Stimulated activated CD4-positive, alpha-beta T cell treated with anti-CD3 and anti-CD28 coated beads, TNF-alpha, amount 100 ng/mL, for 48 hours (primary cell): ENCODE data around the gene HEG1.
A peak's percentile ranks its signal among the peaks of the same experiment; 100 is the strongest.
"Not testable (repeated sequence)": the region's sequence is repeated elsewhere in the genome, so short reads cannot be mapped to it uniquely, and the experiment has no call there.

Experiments
- DNase-seq, 3 donors: peaks; one replicate each; pipeline ENCODE4 v3.0.0-alpha.2; 2020; ENCODE audit warnings: low read depth in 3 of 3

HEG1 gene, protein sequence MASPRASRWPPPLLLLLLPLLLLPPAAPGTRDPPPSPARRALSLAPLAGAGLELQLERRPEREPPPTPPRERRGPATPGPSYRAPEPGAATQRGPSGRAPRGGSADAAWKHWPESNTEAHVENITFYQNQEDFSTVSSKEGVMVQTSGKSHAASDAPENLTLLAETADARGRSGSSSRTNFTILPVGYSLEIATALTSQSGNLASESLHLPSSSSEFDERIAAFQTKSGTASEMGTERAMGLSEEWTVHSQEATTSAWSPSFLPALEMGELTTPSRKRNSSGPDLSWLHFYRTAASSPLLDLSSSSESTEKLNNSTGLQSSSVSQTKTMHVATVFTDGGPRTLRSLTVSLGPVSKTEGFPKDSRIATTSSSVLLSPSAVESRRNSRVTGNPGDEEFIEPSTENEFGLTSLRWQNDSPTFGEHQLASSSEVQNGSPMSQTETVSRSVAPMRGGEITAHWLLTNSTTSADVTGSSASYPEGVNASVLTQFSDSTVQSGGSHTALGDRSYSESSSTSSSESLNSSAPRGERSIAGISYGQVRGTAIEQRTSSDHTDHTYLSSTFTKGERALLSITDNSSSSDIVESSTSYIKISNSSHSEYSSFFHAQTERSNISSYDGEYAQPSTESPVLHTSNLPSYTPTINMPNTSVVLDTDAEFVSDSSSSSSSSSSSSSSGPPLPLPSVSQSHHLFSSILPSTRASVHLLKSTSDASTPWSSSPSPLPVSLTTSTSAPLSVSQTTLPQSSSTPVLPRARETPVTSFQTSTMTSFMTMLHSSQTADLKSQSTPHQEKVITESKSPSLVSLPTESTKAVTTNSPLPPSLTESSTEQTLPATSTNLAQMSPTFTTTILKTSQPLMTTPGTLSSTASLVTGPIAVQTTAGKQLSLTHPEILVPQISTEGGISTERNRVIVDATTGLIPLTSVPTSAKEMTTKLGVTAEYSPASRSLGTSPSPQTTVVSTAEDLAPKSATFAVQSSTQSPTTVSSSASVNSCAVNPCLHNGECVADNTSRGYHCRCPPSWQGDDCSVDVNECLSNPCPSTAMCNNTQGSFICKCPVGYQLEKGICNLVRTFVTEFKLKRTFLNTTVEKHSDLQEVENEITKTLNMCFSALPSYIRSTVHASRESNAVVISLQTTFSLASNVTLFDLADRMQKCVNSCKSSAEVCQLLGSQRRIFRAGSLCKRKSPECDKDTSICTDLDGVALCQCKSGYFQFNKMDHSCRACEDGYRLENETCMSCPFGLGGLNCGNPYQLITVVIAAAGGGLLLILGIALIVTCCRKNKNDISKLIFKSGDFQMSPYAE (N-terminal part only)

DNA sequence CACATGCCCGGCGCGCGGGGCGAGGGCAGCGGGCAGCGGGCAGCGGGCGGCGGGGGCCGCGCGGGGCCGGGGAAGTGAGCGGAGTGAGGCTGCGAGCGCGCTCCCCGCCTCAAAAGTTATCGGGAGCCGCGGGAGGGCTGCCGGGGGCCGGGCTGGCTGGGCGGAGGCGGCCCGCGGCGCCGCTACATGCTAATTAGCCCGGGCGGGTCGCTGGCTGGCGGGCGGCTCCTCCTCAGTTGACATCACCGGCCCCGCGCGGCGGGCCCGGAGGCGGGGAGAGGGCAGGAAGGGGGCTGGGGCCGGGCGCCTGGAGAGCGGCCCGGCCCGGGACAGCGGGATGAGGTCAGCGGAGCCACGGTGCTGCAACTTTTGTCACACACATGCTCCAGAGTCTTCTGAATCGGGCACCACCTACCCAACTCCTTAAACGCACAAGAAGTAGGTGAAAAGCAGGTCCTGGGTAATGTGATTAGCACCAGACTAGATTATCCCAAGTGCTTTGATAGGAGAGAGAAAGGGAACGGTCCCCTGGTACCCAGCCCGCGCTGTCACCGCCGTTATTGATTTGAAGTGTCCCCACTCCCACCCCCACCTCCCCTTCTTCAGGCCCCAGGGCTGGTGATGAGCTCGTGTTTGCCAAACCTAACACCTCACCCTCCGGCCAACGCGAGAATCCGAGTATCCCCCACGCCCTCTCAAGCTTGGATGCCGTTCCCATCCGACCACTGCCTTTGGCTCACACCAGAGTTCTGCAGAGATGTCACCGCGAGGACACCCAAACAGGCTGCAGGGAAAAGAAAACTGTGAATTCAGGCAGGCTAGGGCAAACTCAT lies at the start of gene HEG1:
Gene HEG1, minus strand, starts transcription at position 85 of the 833 bp plus-strand sequence. CDS start 107 bp downstream, outside the sequence.
- DNase-seq: peak; percentile 24 to 58 (median 55)

DNA sequence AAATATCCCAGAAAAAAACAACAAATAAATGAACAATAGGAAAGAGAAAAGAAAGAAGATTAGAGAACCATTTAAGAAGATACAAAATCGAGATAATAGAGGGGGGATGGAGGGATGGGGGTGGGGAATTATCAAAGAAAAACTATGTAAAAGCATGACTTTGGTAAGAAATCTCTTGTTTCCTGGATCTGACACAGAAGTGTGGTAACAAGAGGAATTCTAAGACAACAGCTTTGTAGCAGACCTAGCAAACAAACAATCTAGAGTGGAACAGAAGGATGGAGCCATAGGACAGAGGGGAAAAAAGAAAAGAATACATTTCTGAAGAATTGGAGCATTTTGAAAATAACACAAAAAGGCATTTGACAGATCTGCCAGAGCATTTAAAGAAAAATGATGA lies 49.3 kb upstream of the HEG1 start:
- DNase-seq: no peak

DNA sequence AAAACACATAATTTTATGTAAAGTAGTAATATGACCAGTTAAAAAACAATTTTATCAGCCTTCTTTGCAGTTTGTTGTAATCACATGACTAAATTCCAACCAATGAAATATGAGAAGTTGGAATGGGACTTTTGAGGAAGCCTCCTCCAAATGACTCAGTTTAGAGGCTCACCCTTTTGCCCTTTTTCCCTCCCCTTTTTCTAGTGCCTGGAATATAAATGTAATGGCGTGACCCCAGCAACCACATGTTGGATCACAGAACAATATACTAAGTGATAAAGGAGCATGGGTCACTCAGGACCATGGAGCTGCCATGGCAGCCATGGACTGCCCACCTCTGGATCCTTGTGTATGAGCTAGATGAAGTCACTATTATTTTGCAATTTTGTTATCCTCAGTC lies 48.8 kb upstream of the HEG1 start:
- no peak for DNase-seq

DNA sequence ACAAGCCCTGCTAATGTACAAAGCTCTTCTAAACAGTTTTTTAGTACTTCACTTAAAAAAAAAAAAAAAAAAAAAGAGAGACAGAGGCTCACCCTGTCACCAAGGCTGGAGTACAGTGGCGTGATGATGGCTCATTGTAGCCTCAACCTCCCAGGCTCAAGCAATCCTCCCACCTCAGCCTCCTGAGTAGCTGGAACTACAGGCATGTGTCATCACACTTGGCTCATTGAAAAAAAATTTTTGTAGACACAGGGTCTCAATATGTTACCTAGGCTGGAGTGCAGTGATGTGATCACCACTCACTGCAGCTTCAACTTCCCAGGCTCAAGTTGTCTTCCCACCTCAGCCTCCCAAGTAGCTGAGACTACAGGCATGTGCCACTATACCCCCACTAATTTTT lies 47.6 kb upstream of the HEG1 start:
- no peak for DNase-seq

DNA sequence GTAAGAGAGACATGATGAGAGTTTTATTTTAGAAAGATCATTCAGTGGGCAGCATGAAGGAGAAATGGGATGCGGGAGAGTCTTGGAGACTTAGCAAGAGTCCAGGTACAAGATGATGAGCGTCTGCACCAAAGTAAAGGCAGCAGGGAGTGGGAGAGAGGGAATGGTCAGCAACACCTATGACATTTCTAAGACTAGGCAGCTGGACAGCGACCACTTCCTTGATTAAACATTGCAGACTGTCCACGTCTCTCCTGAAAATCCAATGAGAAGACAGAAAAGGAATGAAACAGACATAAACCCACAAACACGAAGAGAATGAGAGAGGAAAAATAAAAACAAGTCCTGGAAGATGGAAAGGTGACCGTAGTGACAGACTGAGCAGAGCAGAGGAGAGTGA lies 46.7 kb upstream of the HEG1 start:
- DNase-seq: no peak

DNA sequence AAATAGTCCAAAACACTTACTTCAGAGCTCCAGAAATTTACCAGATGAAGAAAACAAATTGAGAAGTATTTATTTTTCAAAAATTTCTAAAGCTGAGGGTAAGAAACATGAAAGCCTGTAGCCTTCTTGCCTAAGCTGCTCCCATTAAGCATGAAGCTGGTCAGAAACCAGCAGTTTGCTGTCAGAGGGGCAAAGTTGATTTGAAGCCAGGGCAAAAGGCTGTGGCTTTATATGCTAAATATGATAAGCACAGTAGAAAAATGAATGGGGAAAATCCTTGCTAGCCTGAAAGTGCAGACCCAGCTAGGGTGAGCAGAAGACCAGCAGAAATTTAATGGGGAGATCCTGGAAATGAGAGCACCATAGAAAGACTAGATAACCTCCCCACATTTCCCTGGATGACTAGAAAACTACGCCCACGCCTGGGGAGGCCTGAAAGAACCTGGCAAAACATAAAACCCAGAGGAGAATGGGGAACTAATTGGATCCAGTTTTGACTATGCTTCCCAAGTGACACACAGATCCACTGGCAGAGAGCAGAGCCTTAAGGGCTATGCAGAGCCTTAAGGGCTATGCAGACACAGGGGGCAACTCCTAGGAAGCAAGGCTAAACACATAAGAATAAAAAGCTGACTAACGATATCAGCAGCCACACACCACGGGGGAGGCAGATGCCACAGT lies 43.0 kb upstream of the HEG1 start:
- DNase-seq: no peak

DNA sequence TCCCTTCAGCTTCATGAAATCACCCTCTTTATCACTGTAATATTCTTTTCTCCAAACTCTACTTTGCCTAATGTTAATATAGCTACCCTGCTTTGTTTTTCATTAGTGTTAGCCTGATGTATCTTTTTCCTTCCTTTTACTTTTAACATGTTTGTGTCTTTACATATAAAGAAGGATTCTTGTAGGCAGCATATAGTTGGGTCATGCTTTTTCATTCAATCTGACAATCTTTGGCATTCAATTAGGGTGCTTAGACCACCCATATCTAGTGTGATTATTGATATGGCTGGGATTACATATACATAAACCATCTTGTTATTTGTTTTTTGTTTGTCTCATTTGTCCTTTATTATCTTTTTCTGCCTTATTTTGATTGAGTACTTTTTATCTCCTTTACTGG lies 34.9 kb upstream of the HEG1 start:
- DNase-seq: no peak

DNA sequence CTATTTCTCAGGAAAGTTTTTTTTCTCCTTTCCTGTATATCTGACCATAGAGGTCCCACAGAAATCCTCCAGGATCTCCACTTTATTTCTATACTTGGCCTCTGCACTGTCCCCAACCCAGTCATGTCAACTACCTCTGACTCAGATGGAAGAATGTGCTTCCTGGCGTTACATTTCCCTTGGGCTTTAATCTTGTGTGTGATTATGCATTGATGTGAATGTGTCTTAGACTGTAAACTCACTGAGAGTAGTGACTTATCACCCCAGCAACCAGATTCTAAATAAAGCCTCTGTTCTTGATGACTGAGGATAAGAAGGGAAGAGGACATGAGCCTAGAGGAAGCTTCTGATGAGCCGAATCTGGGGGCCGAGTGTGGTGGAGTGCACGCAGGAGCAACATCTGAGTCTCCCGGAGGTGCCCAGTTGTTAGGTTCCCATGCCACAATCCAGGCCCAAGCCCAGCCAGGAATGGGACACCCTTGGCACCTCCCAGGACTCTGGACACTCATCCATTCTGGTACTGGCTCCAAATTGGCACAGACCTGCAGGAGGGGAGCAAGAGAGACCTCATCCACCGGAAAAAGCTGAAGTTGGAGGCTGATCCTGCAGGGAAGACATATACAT lies 32.1 kb upstream of the HEG1 start:
- no peak for DNase-seq

DNA sequence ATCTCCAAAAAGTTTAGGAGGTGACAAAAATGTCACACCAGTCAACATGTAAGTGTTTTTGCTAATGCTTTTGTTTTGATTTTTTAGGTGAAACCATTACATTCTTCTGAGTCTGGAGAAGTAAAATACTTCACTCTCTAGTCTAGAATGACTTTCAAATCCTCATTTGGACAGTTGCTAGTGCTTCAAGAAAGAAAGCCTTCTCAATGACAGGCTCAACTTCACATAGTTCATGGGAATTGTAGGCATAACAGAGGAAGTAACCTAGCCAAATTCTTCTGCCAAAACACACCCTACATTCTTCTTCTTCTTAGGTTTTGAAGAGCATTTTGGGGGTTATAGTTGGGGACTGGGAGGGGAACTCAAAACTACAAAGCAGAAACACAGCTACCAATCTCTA lies 29.4 kb upstream of the HEG1 start:
- DNase-seq: no peak

DNA sequence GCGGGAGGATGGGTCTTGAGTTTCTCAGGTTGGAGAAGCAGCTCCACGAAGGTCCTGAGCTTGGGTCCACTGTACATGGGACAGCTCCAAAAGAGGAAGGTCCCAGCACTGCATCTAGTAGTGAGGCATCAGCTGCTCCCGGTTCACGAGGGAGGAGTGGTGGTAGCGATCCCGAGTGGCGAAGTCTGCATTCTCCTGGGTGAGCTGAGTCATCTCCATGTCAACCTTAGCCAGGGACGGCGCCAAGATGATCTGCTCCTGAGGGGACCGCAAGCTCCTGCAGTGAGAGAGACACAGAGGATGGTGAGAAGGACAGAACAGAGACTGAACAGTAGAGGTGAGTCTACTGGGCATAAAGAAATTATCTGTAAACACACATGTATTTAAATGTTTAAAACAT lies 28.0 kb upstream of the HEG1 start:
- DNase-seq: no peak

DNA sequence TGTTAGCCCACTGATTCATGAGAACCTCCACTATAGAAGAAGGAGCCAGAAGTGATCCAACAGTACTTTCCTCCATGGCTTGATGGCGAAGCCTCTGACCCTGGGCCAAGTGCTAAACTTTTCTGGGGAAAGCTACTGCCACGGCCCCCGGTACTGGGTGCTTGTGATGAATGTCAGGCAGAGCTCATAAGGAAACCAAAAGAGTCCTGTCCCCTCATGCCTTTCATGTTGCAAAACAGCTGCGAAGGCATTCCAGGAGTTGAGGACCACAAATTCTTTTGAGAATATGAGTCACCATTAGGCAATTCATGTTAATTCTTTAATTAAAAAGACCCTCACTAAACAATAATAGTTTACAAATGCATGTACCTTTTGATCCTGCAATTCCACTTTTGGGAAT lies 26.5 kb upstream of the HEG1 start:
- DNase-seq: not testable (repeated sequence)

DNA sequence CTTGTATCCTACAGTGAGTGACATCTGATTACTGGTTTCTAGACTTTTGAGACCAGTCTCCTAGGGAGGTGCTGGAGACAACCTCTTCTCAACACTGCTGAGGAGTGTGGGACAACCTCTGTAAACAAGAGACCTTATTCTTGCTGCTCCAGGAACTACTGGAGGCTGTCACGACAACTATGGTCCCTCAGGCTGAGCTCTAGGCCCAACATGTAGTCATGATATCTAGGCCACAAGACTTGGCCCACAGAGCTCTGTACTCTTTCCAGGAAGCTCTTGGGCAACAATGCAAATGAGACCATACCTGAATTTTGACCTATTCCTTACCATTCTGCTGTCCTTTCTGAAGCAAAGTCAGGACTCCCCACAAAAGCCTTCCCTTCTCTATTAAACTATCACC lies 24.3 kb upstream of the HEG1 start:
- no peak for DNase-seq

DNA sequence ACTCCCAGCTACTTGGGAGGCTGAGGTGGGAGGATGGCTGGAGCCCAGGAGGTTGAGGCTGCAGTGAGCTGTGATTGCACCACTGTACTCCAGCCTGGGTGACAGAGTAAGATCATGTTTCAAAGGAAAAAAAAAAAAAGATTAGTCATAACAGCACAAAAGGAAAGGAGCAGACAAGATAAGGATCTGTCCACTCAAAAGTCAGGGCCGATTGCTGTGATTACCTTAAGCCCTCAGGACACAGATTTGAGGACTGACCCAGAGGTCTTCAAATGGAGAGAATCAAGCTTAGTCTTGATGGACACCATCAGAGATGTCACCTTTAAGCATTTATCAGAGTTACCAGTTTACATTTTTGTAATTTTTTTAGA lies 23.9 kb upstream of the HEG1 start:
- DNase-seq: no peak

DNA sequence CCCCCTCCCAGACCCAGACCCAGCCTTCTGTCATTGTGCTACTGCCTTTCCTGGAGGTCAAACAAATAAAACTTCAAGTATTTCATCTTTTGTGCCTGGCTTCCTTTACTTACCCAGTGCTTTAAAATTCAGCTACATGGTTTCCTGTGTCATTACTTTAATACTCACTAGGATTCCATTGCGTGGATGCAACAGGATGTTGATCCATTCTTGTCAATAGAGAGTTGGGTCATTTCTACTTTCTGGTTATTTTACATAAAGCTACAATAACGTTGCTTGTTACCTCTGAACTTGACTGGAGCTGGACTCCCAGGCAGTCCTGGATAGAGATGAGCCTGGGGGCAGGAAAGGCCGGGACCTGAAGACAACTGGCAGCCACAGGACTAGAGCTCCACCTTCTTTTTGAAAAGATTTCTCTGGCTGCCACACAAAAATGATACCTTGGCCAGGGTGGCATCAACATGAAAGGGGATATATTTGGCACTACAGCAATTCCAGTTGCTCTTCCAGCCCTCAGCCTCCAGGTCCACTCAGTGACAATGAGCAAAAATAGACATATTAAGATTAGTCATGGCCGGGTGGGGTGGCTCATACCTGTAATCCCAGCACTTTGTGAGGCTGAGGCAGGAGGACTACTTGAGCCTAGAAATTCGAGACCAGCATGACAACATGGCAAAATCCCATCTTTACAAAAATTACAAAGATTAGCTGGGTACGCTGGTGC lies 23.3 kb upstream of the HEG1 start:
- DNase-seq: no peak

DNA sequence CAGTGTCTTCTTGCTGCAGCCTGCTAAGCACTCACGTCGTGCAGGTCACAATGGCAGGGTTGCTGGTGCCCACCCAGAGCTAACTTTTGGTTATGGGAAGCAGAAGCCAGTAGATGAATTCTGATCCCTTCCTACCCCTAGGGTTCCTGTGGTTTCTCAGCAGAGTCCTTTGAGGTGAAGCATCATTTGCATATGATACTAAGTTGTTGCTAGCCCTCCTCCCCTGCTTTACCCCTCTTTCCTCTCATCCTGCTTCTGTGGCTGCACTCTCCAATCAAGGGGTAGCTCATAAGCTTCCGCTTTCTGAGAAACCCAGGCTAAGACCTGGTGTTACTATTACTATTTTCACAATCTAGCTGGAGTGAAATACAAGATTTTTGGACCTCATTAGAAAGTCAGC lies 22.1 kb upstream of the HEG1 start:
- DNase-seq: no peak

DNA sequence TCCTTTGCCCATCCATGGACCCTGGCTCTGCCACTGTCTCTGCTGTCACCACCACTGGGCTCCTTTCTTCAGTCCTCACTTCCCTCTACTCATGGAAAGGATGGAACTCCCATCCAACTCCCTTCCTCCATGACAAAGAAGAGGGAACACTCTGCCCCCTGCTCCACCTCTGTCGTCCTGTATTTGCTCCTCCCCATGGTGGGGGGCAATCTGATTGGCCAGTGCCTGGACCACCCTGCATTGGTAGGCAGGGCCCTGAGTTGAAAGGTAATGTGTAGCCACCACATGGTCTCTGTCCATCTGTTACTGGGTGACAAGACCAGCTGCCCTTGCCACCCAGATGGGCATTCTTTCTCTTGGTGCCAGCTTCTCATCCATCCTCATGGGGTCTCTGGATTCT lies 20.7 kb upstream of the HEG1 start:
- no peak for DNase-seq

DNA sequence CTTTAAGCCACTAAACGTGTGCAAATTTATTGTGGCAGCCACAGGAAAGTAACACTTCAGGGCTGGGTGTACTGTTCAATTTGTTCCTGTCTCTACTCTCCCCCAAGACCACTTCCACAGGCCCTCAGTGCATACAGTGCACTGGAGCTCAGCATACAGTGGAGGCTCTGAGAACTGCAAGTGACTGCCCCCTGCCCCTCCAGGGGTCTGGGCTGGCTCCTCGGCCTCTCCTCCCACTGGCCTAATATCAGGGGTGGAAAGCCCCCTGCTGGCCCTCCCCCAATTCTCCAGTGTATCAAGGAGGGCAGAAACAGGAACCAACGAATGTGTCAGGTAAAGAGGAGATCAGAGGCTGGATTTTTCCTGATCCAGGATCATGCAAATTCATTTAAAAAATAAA lies 19.9 kb upstream of the HEG1 start:
- DNase-seq: no peak

DNA sequence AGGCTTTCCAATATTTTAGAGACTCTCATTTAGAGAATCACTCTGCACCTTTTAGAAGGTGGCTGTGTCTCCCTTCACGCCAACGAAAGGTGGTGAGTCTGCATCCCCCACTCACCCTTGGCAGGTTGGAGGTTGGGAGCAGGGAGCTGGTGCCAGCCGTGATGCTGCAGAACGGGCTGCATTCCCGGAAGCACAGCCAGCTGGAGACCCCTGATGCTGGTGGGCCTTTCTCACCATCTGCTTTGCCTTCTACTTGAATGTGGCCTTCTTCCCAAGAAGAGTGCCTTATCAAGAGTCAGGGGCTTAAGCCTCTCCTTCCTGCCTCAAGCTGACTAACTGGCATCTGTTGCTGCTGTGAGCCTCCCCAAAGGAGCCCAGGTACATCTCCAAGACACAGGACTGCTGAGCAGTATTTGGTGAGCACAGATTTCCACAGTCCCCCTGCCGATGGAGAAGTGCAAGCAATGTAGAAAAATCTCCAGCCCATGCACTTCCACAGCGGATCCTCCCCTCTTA lies 17.7 kb upstream of the HEG1 start:
- no peak for DNase-seq

DNA sequence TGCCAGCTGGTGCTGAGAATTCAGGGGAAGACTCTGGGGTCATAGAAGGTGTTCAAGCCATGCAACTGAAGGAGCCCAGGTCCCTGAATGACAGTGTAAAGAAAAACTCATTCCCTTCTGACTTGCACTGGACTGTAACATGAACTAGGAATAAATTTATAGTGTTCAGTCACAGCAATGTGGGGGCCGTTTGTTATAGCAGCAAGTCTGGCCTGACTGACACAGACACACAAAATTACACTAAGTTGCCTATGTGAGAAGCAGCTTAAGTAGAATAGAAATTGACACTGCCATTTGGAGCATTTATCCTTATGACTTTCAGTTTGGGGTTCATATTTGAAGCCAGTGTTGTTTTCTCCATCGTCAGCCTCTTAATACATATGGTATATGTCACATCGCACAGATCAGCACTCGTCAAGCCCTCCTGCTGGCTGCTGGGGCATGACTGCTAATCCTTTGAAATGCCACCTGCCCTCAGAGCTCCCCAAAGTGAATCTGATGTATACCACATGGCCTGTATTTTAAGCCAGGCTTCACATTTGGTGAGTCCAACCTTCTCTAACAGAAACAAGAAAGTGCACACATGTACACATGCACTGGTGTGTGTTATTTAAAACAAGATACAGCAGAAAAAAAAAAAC lies 17.1 kb upstream of the HEG1 start:
- no peak for DNase-seq
